Smooth muscle cell (in vitro differentiated cells): Measurements from ENCODE around the gene M1AP. TPM values are rescaled to one million over a fixed set of nuclear protein-coding genes. Genes with fewer than 3 reads are reported as not detected.
A peak's percentile ranks its signal among the peaks of the same experiment; 100 is the strongest.

Experiments used
- DNase-seq: peaks from one replicate; lab custom pipeline; 2025; ENCODE audit not compliant: unreplicated experiment; lab: John Stamatoyannopoulos, UW
- H2AFZ ChIP-seq: fragments of 200-600 bp; sonication (generic); 2 replicates; pipeline ENCODE4 v1.6.0; 2016; ENCODE audit warnings: antibody characterized with exemption, low read depth, mild to moderate bottlenecking
- H3F3A ChIP-seq: fragments of 200-600 bp; sonication (generic); 2 replicates; pipeline ENCODE4 v1.6.0; 2017; ENCODE audit warnings: antibody characterized with exemption, low read depth
- H3K27ac ChIP-seq: fragments of 200-600 bp; sonication (generic); 2 replicates; pipeline ENCODE4 v1.5.1; 2016; ENCODE audit warnings: low read depth, mild to moderate bottlenecking
- H3K27me3 ChIP-seq: fragments of 200-600 bp; sonication (generic); 2 replicates; pipeline ENCODE4 v1.6.1; 2016; ENCODE audit warnings: low read depth, mild to moderate bottlenecking
- H3K36me3 ChIP-seq: fragments of 200-600 bp; sonication (generic); 2 replicates; pipeline ENCODE4 v1.5.1; 2016; ENCODE audit warnings: low read depth
- H3K4me1 ChIP-seq: fragments of 200-600 bp; sonication (generic); 2 replicates; pipeline ENCODE4 v1.5.1; 2016; ENCODE audit warnings: low read depth
- H3K4me2 ChIP-seq: fragments of 200-600 bp; sonication (generic); 2 replicates; pipeline ENCODE4 v1.6.0; 2016; ENCODE audit warnings: mild to moderate bottlenecking
- H3K4me3 ChIP-seq: fragments of 200-600 bp; sonication (generic); 2 replicates; pipeline ENCODE4 v1.5.1; 2016; ENCODE audit warnings: mild to moderate bottlenecking
- H3K79me2 ChIP-seq: fragments of 200-600 bp; sonication (generic); 2 replicates; pipeline ENCODE4 v1.6.0; 2016; ENCODE audit warnings: low read depth, mild to moderate bottlenecking
- H3K9ac ChIP-seq: fragments of 200-600 bp; sonication (generic); 2 replicates; pipeline ENCODE4 v1.6.0; 2016; ENCODE audit warnings: low read depth
- H3K9me3 ChIP-seq: fragments of 200-600 bp; sonication (generic); replicated peaks from 2 replicates; pipeline ENCODE4 v1.5.1; 2016; ENCODE audit warnings: low read depth
- H4K20me1 ChIP-seq: fragments of 200-600 bp; sonication (generic); 2 replicates; pipeline ENCODE4 v1.6.0; 2016; ENCODE audit warnings: low read depth
- CTCF ChIP-seq: fragments of 200-600 bp; sonication (generic); IDR thresholded peaks from 2 replicates; pipeline ENCODE4 v1.5.1; 2017; ENCODE audit warnings: borderline replicate concordance, mild to moderate bottlenecking, antibody characterized with exemption; ENCODE audit not compliant: insufficient read depth, poor library complexity, severe bottlenecking
- WGBS: methylation state at CpG from one replicate; pipeline ENCODE4 v1.1.7; 2016; ENCODE audit warnings: low lambda C conversion rate; 5-methylcytosine and 5-hydroxymethylcytosine counted together
- polyA plus RNA-seq: library from polyadenylated mRNA; unstranded; fragments of >200 nt; fragmentation: Nextera tagmentation; extraction: Ambion mirVana; gene quantifications from 2 replicates; pipeline ENCODE4 v1.2.1, GENCODE V29; 2016
- total RNA-seq: library from RNA; depleted of rRNA; stranded (reverse); fragments of >200 nt; gene quantifications from 2 replicates; pipeline ENCODE4 v1.2.3, GENCODE V29; 2014

Gene M1AP
- total and polyA plus RNA-seq, 2 experiments from 2014 or later, result 1.0 to 1.2 TPM

DNA sequence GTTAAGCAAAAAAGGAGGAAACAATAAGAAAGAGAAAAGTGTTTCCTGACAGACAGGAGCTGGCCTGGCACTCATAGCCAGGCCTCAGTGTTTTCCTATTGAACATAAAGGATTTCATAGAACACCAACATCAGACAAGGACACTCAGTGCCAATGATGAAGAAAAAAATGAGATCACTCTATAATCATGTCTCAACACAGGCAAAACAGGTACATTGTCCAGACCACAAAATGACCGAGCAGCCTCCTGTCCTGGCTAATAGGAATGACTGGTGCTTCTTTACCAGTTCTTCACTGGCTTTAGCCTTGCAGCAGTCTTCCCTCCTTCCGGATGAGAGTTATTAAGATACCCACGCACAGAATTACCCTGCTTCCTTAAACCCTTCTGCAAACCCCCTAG lies 41.5 kb upstream of the M1AP start:
- 69% methylated on average over 3 of the region's 3 CpGs for WGBS
- H3K4me1 ChIP-seq, result no peaks in the 10 kb centered on the region
- no peak for DNase-seq
- H3K27me3 ChIP-seq, result peaks cover 20% of the 10 kb centered on the region
- H3K9me3 ChIP-seq, result no peaks in the 10 kb centered on the region
- TF ChIP-seq CTCF, result no peak
- no peak overlapping the region for H2AFZ ChIP-seq
- no peaks in the 10 kb centered on the region for H4K20me1 ChIP-seq
- H3K4me3 ChIP-seq, result no peak overlapping the region
- H3K27ac ChIP-seq, result peak overlapping the region; percentile 67
- H3F3A ChIP-seq, result no peaks in the 10 kb centered on the region
- H3K4me2 ChIP-seq, result no peak overlapping the region
- no peak overlapping the region for H3K9ac ChIP-seq
- no peaks in the 10 kb centered on the region for H3K79me2 ChIP-seq
- no peaks in the 10 kb centered on the region for H3K36me3 ChIP-seq

GRCh38 chr2:74688881-74689280 lies 40.8 kb upstream of the M1AP start:
- Histone ChIP-seq H3K27me3 (peaks cover 13% of the 10 kb centered on the region), H3K9ac (no peak overlapping the region), H3K79me2 (no peaks in the 10 kb centered on the region), H3F3A (no peaks in the 10 kb centered on the region), H3K4me1 (no peaks in the 10 kb centered on the region), H2AFZ (no peak overlapping the region), H3K9me3 (no peaks in the 10 kb centered on the region), H3K4me3 (no peak overlapping the region), H3K27ac (peak overlapping the region; percentile 67), H4K20me1 (no peaks in the 10 kb centered on the region), H3K4me2 (no peak overlapping the region), H3K36me3 (no peaks in the 10 kb centered on the region)
- WGBS, result 64% methylated on average over 1 of the region's 1 CpG
- no peak for TF ChIP-seq CTCF
- no peak for DNase-seq

GRCh38 chr2:74685408-74685807 lies 37.3 kb upstream of the M1AP start:
- Histone ChIP-seq H3K27ac (no peak overlapping the region), H3K36me3 (no peaks in the 10 kb centered on the region), H3F3A (no peaks in the 10 kb centered on the region), H3K9me3 (no peaks in the 10 kb centered on the region), H3K27me3 (peaks cover 8% of the 10 kb centered on the region), H3K4me2 (no peak overlapping the region), H3K4me3 (no peak overlapping the region), H3K79me2 (no peaks in the 10 kb centered on the region), H2AFZ (no peak overlapping the region), H3K4me1 (no peaks in the 10 kb centered on the region), H4K20me1 (no peaks in the 10 kb centered on the region), H3K9ac (no peak overlapping the region)
- TF ChIP-seq CTCF, result no peak
- 92% methylated on average over 3 of the region's 3 CpGs for WGBS
- DNase-seq, result no peak

- DNase-seq, result no peak
- H3K27me3 ChIP-seq, result no peaks in the 10 kb centered on the region
- H3K9ac ChIP-seq, result no peak overlapping the region
- H3K79me2 ChIP-seq, result no peaks in the 10 kb centered on the region
- no peak overlapping the region for H2AFZ ChIP-seq
- H3F3A ChIP-seq, result no peaks in the 10 kb centered on the region
- no peaks in the 10 kb centered on the region for H4K20me1 ChIP-seq
- H3K27ac ChIP-seq, result no peak overlapping the region
- H3K9me3 ChIP-seq, result no peaks in the 10 kb centered on the region
- H3K4me2 ChIP-seq, result no peak overlapping the region
- no peak for TF ChIP-seq CTCF
- H3K36me3 ChIP-seq, result no peaks in the 10 kb centered on the region
- no peak overlapping the region for H3K4me3 ChIP-seq
- no peaks in the 10 kb centered on the region for H3K4me1 ChIP-seq
Measured at GRCh38 chr2:74682501-74682900, 34.4 kb upstream of the M1AP start.
